ENCODE data around the gene DPP9. TPM values are rescaled to one million over a fixed set of nuclear protein-coding genes. Genes with fewer than 3 reads are reported as not detected.

The DPP9 gene
- polyA plus RNA-seq, 3 donors: 12.6 to 23.8 (median 13.9) TPM

DNA sequence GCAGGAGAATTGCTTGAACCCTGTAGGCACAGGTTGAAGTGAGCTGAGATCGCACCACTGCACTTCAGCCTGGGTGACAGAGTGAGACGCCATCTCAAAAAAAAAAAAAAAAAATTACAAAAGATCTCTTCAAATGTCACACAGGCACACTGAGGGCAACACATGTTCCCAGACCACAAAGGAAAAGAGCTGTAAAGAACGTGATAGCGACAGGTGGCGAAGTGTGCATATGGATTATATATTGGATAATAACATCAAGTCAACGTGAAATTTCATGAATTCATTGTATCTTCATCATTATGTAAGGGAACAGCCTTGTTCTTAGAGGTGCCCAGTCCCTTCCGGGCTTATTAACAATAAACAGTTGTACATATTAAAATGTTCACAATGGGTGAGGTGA, 31.8 kb upstream of the DPP9 start:
- intact Hi-C loops (cut with micrococcal nuclease): no loop called here
- WGBS (ENCODE audit: insufficient coverage): no CpG with 5 or more reads among the region's 7 CpGs
- no peak overlapping the region for H3K27ac ChIP-seq (ENCODE audit: low read depth in 1 of 2, low read length in 2 of 2)
- Mint-ChIP-seq H3K36me3 (no peaks in the 10 kb centered on the region), H3K27ac (no peak overlapping the region), H3K27me3 (ENCODE audit: low read depth in 3 of 3) (peaks cover 10 to 41% (median 34%) of the 10 kb centered on the region in 3 donors), H3K4me1 (peaks cover 7% of the 10 kb centered on the region), H3K9me3 (peaks cover 0 to 9% (median 4%) of the 10 kb centered on the region in 7 donors), H3K4me3 (no peak overlapping the region)
- H3K36me3 ChIP-seq (replicated peaks in 1 of 2; ENCODE audit: control insufficient read depth in 1 of 2, insufficient read depth in 2 of 2, low read length in 2 of 2): no peaks in the 10 kb centered on the region
- no peaks in the 10 kb centered on the region for H3K79me2 ChIP-seq (ENCODE audit: insufficient read depth, low read length)
- no peak overlapping the region for H3K4me3 ChIP-seq (replicated peaks in 1 of 3; ENCODE audit: low read depth in 2 of 3, low read length in 3 of 3)
- H3K4me2 ChIP-seq (replicated peaks; ENCODE audit: extremely low read depth, low read length, poor library complexity, severe bottlenecking): no peak overlapping the region
- peaks cover 0 to 20% of the 10 kb centered on the region in 2 donors for H3K27me3 ChIP-seq (ENCODE audit: control insufficient read depth in 2 of 2, insufficient read depth in 2 of 2, low read length in 2 of 2)
- H2AFZ ChIP-seq (ENCODE audit: insufficient read depth, low read depth, low read length, poor library complexity, severe bottlenecking): no peak overlapping the region
- peaks cover 8 to 10% of the 10 kb centered on the region in 2 donors for H3K4me1 ChIP-seq (ENCODE audit: control insufficient read depth in 1 of 2, insufficient read depth in 2 of 2, low read length in 2 of 2)
- no peaks in the 10 kb centered on the region for H4K20me1 ChIP-seq (ENCODE audit: insufficient read depth, low read length)
- DNase-seq: no peak
- no peak for TF ChIP-seq CTCF (IDR thresholded peaks at IDR 0.05)
- peaks cover 0 to 5% of the 10 kb centered on the region in 2 donors for H3K9me3 ChIP-seq (replicated peaks in 1 of 2; ENCODE audit: control insufficient read depth in 1 of 2, insufficient read depth in 1 of 2, low read length in 2 of 2)
- no peak overlapping the region for H3K9ac ChIP-seq (ENCODE audit: insufficient read depth, low read length, poor library complexity, severe bottlenecking)

DNA sequence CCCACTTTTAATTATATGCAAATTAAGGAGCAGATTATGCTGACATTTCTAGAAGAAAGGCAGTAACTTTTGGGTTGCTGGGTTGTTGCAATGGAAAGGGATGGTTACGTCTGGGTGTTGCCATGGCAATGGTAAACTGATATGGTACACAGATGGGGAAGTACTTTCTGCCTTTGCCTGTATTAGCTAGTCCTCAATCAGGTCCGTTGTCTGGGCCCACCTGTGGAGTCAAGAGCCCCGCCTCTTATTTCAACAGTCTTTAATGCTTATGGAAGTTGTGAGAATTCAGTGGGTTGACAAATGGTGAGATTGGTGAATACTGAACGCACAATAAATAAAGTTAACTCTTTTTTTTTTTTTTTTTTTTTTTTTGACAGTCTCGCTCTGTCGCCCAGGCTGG, 30.6 kb upstream of the DPP9 start:
- Mint-ChIP-seq H3K9me3 (peaks cover 0 to 6% (median 4%) of the 10 kb centered on the region in 7 donors), H3K36me3 (no peaks in the 10 kb centered on the region), H3K27me3 (ENCODE audit: low read depth in 3 of 3) (peaks cover 2 to 30% (median 29%) of the 10 kb centered on the region in 3 donors), H3K4me1 (no peaks in the 10 kb centered on the region), H3K27ac (no peak overlapping the region), H3K4me3 (no peak overlapping the region)
- intact Hi-C loops (cut with micrococcal nuclease): no loop called here
- DNase-seq: peak; percentile 13 to 36 (median 22)
- no peak for TF ChIP-seq CTCF (IDR thresholded peaks at IDR 0.05)
- no peak overlapping the region for H2AFZ ChIP-seq (ENCODE audit: insufficient read depth, low read depth, low read length, poor library complexity, severe bottlenecking)
- WGBS (ENCODE audit: insufficient coverage): 57% methylated on average over 3 of the region's 6 CpGs
- no peaks in the 10 kb centered on the region for H3K79me2 ChIP-seq (ENCODE audit: insufficient read depth, low read length)
- H3K4me2 ChIP-seq (replicated peaks; ENCODE audit: extremely low read depth, low read length, poor library complexity, severe bottlenecking): no peak overlapping the region
- H3K27me3 ChIP-seq (ENCODE audit: control insufficient read depth in 2 of 2, insufficient read depth in 2 of 2, low read length in 2 of 2): peaks cover 0 to 9% of the 10 kb centered on the region in 2 donors
- H3K9me3 ChIP-seq (replicated peaks in 1 of 2; ENCODE audit: control insufficient read depth in 1 of 2, insufficient read depth in 1 of 2, low read length in 2 of 2): peaks cover 0 to 5% of the 10 kb centered on the region in 2 donors
- H3K9ac ChIP-seq (ENCODE audit: insufficient read depth, low read length, poor library complexity, severe bottlenecking): no peak overlapping the region
- H3K36me3 ChIP-seq (replicated peaks in 1 of 2; ENCODE audit: control insufficient read depth in 1 of 2, insufficient read depth in 2 of 2, low read length in 2 of 2): no peaks in the 10 kb centered on the region
- no peak overlapping the region for H3K27ac ChIP-seq (ENCODE audit: low read depth in 1 of 2, low read length in 2 of 2)
- H4K20me1 ChIP-seq (ENCODE audit: insufficient read depth, low read length): no peaks in the 10 kb centered on the region
- no peaks in the 10 kb centered on the region for H3K4me1 ChIP-seq (ENCODE audit: control insufficient read depth in 1 of 2, insufficient read depth in 2 of 2, low read length in 2 of 2)
- no peak overlapping the region for H3K4me3 ChIP-seq (replicated peaks in 1 of 3; ENCODE audit: low read depth in 2 of 3, low read length in 3 of 3)

Measured in CD14-positive monocyte (primary cell).